HCT116 (cell line): Measurements from ENCODE around the gene NOTCH1. TPM values are rescaled to one million over a fixed set of nuclear protein-coding genes. Genes with fewer than 3 reads are reported as not detected.

Source experiments
- ATAC-seq: fragments of 200-7000 bp; cut with Tn5 transposase; 2 replicates; pipeline ENCODE4 v1.9.1; 2020; ENCODE audit warnings: mild to moderate bottlenecking, moderate library complexity
- BruUV-seq: library from RNA; stranded (reverse); fragments of 400-500 nt; replicated peaks from 2 replicates; lab custom pipeline; 2021; lab: Mats Ljungman, UMichigan
- CTCF ChIA-PET: fragments of 300-600 bp; sonication (Branson Sonifier 250); formaldehyde crosslinking; loops from one replicate; lab custom pipeline; 2021; ENCODE audit warnings: antibody characterized with exemption; lab: Charles Lee
- POLR2A ChIA-PET: fragments of 300-600, 350-600 bp; sonication (Branson Sonifier 250); formaldehyde crosslinking; loops from one replicate; lab custom pipeline; 2021; ENCODE audit warnings: antibody characterized with exemption; lab: Charles Lee
- RAD21 ChIA-PET, 2 experiments: fragments of 300-600 bp; sonication (Branson Sonifier 250); formaldehyde crosslinking; loops; one replicate each; lab custom pipeline; 2023; ENCODE audit warnings: low total read pairs in 2 of 2; ENCODE audit not compliant: uncharacterized antibody in 2 of 2, unreplicated experiment in 2 of 2, low non-redundant PET in 1 of 2; lab: Charles Lee
- DNase-seq: peaks from one replicate; pipeline ENCODE4 v3.0.0-alpha.2; 2010; ENCODE audit warnings: low read depth, low spot score
- H2AFZ ChIP-seq: fragments of 200-600 bp; shearing (Covaris generic), sonication (generic); 2 replicates; pipeline ENCODE4 v1.6.1; 2017; ENCODE audit warnings: low read depth, mixed run types, mixed read lengths, antibody characterized with exemption, low read length; ENCODE audit not compliant: poor library complexity, severe bottlenecking
- H3K27ac ChIP-seq: 2 replicates; pipeline ENCODE4 v1.5.1; 2012; ENCODE audit warnings: low read depth, low read length
- H3K27me3 ChIP-seq: fragments of 200-600 bp; sonication (generic); 2 replicates; pipeline ENCODE4 v1.6.1; 2016; ENCODE audit warnings: mixed run types, low read length, mixed read lengths; ENCODE audit not compliant: insufficient read depth
- H3K36me3 ChIP-seq, 2 experiments: fragments of 200-500 bp in 1 of 2; fragments of 200-600 bp in 1 of 2; sonication (Bioruptor generic) in 1 of 2; sonication (generic) in 1 of 2; 2 replicates each; pipeline versions ENCODE4 v1.5.1 to v1.6.1; 2014 to 2016; ENCODE audit warnings: low read length in 2 of 2, inconsistent platforms in 1 of 2, mixed read lengths in 1 of 2, mixed run types in 1 of 2; ENCODE audit not compliant: insufficient read depth in 2 of 2, control insufficient read depth in 1 of 2
- H3K4me1 ChIP-seq, 2 experiments: fragments of 200-600 bp in 1 of 2; sonication (generic) in 1 of 2; 2 replicates each; pipeline versions ENCODE4 v1.5.1 to v1.6.1; 2012 to 2017; ENCODE audit warnings: low read length in 2 of 2, inconsistent platforms in 1 of 2, mild to moderate bottlenecking in 1 of 2, mixed read lengths in 1 of 2, mixed run types in 1 of 2, moderate library complexity in 1 of 2; ENCODE audit not compliant: insufficient read depth in 2 of 2, control insufficient read depth in 1 of 2
- H3K4me2 ChIP-seq: fragments of 200-600 bp; sonication (generic); 2 replicates; pipeline ENCODE4 v1.6.1; 2017; ENCODE audit warnings: mixed run types, low read length, mixed read lengths
- H3K4me3 ChIP-seq, 2 experiments: fragments of 200-600 bp in 1 of 2; sonication (generic) in 1 of 2; replicated peaks in 1 of 2; 2 replicates each; pipeline ENCODE4 v1.5.1; 2011 to 2016; ENCODE audit warnings: low read length in 2 of 2, control low read depth in 1 of 2, low read depth in 1 of 2, mild to moderate bottlenecking in 1 of 2, mixed read lengths in 1 of 2, mixed run types in 1 of 2
- H3K79me2 ChIP-seq: fragments of 200-600 bp; sonication (generic); 2 replicates; pipeline ENCODE4 v1.6.1; 2017; ENCODE audit warnings: mild to moderate bottlenecking, mixed run types, low read length, moderate library complexity, mixed read lengths; ENCODE audit not compliant: insufficient read depth
- H3K9ac ChIP-seq: fragments of 200-600 bp; sonication (generic); 2 replicates; pipeline ENCODE4 v1.6.1; 2016; ENCODE audit warnings: low read length, mixed read lengths
- H3K9me2 ChIP-seq: fragments of 200-600 bp; sonication (generic), shearing (Covaris generic); 2 replicates; pipeline ENCODE4 v1.6.1; 2017; ENCODE audit warnings: mixed run types, mild to moderate bottlenecking, moderate library complexity; ENCODE audit not compliant: insufficient read depth
- H3K9me3 ChIP-seq, 2 experiments: fragments of 200-500 bp in 1 of 2; fragments of 200-600 bp in 1 of 2; sonication (Bioruptor generic) in 1 of 2; sonication (generic) in 1 of 2; 2 replicates each; pipeline ENCODE4 v1.6.1; 2014 to 2017; ENCODE audit warnings: low read length in 2 of 2, mixed read lengths in 2 of 2, inconsistent platforms in 1 of 2, low read depth in 1 of 2, mild to moderate bottlenecking in 1 of 2, mixed run types in 1 of 2, moderate library complexity in 1 of 2; ENCODE audit not compliant: control insufficient read depth in 1 of 2, insufficient read depth in 1 of 2
- H4K20me1 ChIP-seq: fragments of 200-600 bp; sonication (generic), shearing (Covaris generic); 2 replicates; pipeline ENCODE4 v1.6.1; 2017; ENCODE audit warnings: mixed run types, mild to moderate bottlenecking, moderate library complexity; ENCODE audit not compliant: insufficient read depth
- CBX3 ChIP-seq: IDR thresholded peaks from 2 replicates; pipeline ENCODE4 v1.6.1; 2012; ENCODE audit warnings: low read depth
- EGR1 ChIP-seq: IDR thresholded peaks from 2 replicates; pipeline ENCODE4 v1.6.1; 2012; ENCODE audit warnings: low read depth
- ELF1 ChIP-seq: IDR thresholded peaks from 2 replicates; pipeline ENCODE4 v1.6.1; 2012; ENCODE audit warnings: low read depth, borderline replicate concordance
- FOSL1 ChIP-seq: IDR thresholded peaks from 2 replicates; pipeline ENCODE4 v1.6.1; 2012; ENCODE audit warnings: low read depth
- JUND ChIP-seq: IDR thresholded peaks from 2 replicates; pipeline ENCODE4 v1.6.1; 2012
- SIN3A ChIP-seq: IDR thresholded peaks from 2 replicates; pipeline ENCODE4 v1.6.1; 2012; ENCODE audit warnings: low read depth
- SP1 ChIP-seq: IDR thresholded peaks from 2 replicates; pipeline ENCODE4 v1.6.1; 2012; ENCODE audit warnings: low read depth
- ZFX ChIP-seq: fragments of 450-650 bp; IDR thresholded peaks from 2 replicates; pipeline ENCODE4 v1.6.1; 2017
- intact Hi-C: fragments of 100-400 bp; cut with micrococcal nuclease; formaldehyde crosslinking; loops from 2 replicates; pipeline ENCODE4 v1.10.0; 2022
- total RNA-seq: library from RNA; stranded (reverse); gene quantifications from one replicate; pipeline ENCODE4 v1.2.1, GENCODE V29; 2021; ENCODE audit not compliant: unreplicated experiment
- TF ChIP-seq, protein P1 (sequence below): IDR thresholded peaks from 2 replicates; pipeline ENCODE4 v1.6.1; 2012
- TF ChIP-seq, protein P2 (sequence below): IDR thresholded peaks from 2 replicates; pipeline ENCODE4 v1.6.1; 2012
- TF ChIP-seq, protein P3 (sequence below): IDR thresholded peaks from 2 replicates; pipeline ENCODE4 v1.6.1; 2011; ENCODE audit warnings: mild to moderate bottlenecking, low read length, moderate library complexity; ENCODE audit not compliant: insufficient replicate concordance; ENCODE audit errors: extremely low read depth

Gene NOTCH1
- total RNA-seq, 1 experiment from 2014 or later, result 36.2 TPM

DNA sequence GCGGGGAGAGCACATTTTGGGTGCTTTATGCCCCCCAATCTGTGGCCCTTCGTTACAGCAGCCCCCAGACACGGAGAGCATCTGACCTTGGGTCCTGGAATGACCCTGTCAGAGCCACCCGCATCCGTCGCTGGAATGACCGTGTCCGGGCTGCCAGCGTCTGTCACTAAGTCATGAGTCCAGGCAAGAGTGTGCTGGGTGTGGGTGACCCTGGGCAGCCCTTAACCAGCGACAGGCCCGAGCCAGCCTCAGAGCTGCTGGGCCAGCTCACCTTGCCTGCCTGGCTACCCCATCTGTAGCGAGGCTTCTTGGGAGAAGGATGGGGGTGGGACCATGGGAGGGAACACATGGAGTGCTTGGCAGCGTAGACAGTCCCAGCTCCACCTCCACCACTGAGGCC lies 46.8 kb upstream of the NOTCH1 start:
- POLR2A ChIA-PET, result no interaction called here
- Histone ChIP-seq H3K9me2 (no peaks in the 10 kb centered on the region), H4K20me1 (no peaks in the 10 kb centered on the region), H3K4me2 (no peak overlapping the region), H3K36me3 (no peaks in the 10 kb centered on the region), H3K4me3 (no peak overlapping the region), H2AFZ (no peak overlapping the region), H3K9ac (no peak overlapping the region), H3K9me3 (no peaks in the 10 kb centered on the region), H3K27ac (no peak overlapping the region), H3K79me2 (no peaks in the 10 kb centered on the region), H3K27me3 (no peaks in the 10 kb centered on the region), H3K4me1 (peaks cover 5 to 14% of the 10 kb centered on the region in 2 experiments; a peak in 3 of 4 replicates)
- CTCF ChIA-PET, result no interaction called here
- BruUV-seq, result no TSS peak
- no peak for DNase-seq
- intact Hi-C loops, result no loop called here
- no peak for ATAC-seq
- TF ChIP-seq ELF1 (no peak), FOSL1 (no peak), ZFX (no peak), CBX3 (no peak), SP1 (no peak), EGR1 (no peak), SIN3A (no peak)
- TF ChIP-seq, protein P1, sequence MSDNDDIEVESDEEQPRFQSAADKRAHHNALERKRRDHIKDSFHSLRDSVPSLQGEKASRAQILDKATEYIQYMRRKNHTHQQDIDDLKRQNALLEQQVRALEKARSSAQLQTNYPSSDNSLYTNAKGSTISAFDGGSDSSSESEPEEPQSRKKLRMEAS, result no peak
- RAD21 ChIA-PET, result no interaction called here

DNA sequence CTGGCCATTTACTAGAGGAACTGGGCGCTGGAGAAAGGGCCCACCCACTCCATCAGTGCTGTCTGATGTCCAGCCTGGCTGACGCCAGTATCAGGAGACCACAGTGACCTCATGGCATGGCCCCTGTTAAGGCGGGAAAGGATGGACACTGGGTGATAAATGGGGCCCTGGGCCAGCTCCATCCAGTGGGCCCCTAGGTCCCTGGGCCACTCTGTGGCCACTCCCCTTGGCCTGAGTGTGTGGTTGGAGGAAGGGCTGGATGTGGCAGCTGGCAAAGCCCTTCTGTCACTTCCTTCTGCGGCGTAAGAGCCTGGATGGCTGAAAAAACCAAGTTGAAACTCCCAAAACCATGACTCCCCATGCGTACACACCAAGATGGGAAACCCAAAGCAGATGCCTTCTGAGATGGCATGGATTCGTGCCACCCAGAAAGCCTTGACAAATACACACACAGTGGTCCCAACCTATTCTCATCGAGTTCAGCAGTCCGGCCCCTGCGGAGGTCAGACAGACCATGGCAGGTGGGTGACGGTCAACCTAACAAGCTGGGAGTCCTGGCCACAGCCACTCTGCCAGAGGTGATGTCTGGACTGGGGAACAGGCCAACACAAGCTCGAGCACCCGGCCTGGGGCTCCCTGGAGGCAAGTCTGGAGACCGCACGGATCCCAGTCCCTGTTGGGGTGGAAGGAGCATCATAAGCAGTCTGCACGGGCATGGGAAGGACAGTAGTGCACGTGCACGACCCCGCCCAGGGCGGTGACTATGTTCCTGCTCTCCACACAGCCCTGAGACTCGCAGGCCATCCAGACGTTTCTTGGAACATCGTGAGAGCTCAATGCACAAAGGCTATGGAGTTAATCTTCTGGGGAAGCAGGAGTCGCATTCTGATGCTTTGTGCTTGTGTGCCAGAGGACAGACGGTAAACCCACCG lies 45.2 kb upstream of the NOTCH1 start:
- no TSS peak for BruUV-seq
- intact Hi-C loops, result no loop called here
- Histone ChIP-seq H4K20me1 (no peaks in the 10 kb centered on the region), H3K9me2 (no peaks in the 10 kb centered on the region), H3K36me3 (no peaks in the 10 kb centered on the region), H3K79me2 (no peaks in the 10 kb centered on the region), H3K4me2 (no peak overlapping the region), H3K27me3 (no peaks in the 10 kb centered on the region), H3K9me3 (no peaks in the 10 kb centered on the region), H2AFZ (no peak overlapping the region), H3K4me1 (peaks cover 5 to 8% of the 10 kb centered on the region in 2 experiments; a peak in 3 of 4 replicates), H3K4me3 (no peak overlapping the region), H3K9ac (no peak overlapping the region), H3K27ac (no peak overlapping the region)
- CTCF ChIA-PET, result no interaction called here
- RAD21 ChIA-PET, result no interaction called here
- no peak for ATAC-seq
- no peak for DNase-seq
- POLR2A ChIA-PET, result no interaction called here
- TF ChIP-seq, protein P2, sequence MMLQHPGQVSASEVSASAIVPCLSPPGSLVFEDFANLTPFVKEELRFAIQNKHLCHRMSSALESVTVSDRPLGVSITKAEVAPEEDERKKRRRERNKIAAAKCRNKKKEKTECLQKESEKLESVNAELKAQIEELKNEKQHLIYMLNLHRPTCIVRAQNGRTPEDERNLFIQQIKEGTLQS, result no peak
- TF ChIP-seq JUND (no peak), ZFX (no peak), CBX3 (no peak)
- TF ChIP-seq, protein P3, sequence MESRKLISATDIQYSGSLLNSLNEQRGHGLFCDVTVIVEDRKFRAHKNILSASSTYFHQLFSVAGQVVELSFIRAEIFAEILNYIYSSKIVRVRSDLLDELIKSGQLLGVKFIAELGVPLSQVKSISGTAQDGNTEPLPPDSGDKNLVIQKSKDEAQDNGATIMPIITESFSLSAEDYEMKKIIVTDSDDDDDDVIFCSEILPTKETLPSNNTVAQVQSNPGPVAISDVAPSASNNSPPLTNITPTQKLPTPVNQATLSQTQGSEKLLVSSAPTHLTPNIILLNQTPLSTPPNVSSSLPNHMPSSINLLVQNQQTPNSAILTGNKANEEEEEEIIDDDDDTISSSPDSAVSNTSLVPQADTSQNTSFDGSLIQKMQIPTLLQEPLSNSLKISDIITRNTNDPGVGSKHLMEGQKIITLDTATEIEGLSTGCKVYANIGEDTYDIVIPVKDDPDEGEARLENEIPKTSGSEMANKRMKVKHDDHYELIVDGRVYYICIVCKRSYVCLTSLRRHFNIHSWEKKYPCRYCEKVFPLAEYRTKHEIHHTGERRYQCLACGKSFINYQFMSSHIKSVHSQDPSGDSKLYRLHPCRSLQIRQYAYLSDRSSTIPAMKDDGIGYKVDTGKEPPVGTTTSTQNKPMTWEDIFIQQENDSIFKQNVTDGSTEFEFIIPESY, result no peak
